RPMI7951 (cell line): ENCODE results near the gene ALKBH1. TPM values are rescaled to one million over a fixed set of nuclear protein-coding genes. Genes with fewer than 3 reads are reported as not detected.

Source experiments
- total RNA-seq: library from RNA; depleted of rRNA; stranded (reverse); fragments of >200 nt; shearing (Covaris generic); gene quantifications from 2 replicates; pipeline ENCODE4 v1.2.3, GENCODE V29; 2014; rRNA removed

The ALKBH1 gene
- total RNA-seq, 1 experiment from 2014 or later, result 13.6 TPM

Other genes with a start within 250 kb of the ALKBH1 start
- gene AHSA1, start 249.9 kb downstream of the ALKBH1 start, total RNA-seq, result 199 and 204 TPM in 2 replicates
- under 0.01 TPM in 1 of 2 replicates, not detected in the other for gene ISM2, start 209.2 kb downstream of the ALKBH1 start, total RNA-seq
- gene SPTLC2, start 91.4 kb downstream of the ALKBH1 start, total RNA-seq, result 12.0 and 15.0 TPM in 2 replicates
- gene SLIRP, start 80 bp upstream of the ALKBH1 start, total RNA-seq, result 292 and 409 TPM in 2 replicates
- gene SNW1, start 53.1 kb upstream of the ALKBH1 start, total RNA-seq, result 55.9 and 63.1 TPM in 2 replicates
- 2.3 and 2.4 TPM in 2 replicates for gene ADCK1, start 92.1 kb upstream of the ALKBH1 start, total RNA-seq